NCI-H187 (cell line): Measurements from ENCODE around the gene PPP3CA.

Experiments used
- DNase-seq, 2 experiments: peaks; one replicate each; lab custom pipeline; 2025; lab: John Stamatoyannopoulos, UW

The PPP3CA gene

GRCh38 chr4:101288365-101289145, 58.8 kb downstream of the PPP3CA start:
- DNase-seq: no peak

GRCh38 chr4:101287324-101287723, 60.0 kb downstream of the PPP3CA start:
- DNase-seq: no peak

- DNase-seq: no peak
Observed at GRCh38 chr4:101286663-101287062, 60.7 kb downstream of the PPP3CA start.

- DNase-seq: no peak
Observed at GRCh38 chr4:101285985-101286384, 61.3 kb downstream of the PPP3CA start.

- no peak for DNase-seq
Observed at GRCh38 chr4:101284546-101284945, 62.8 kb downstream of the PPP3CA start.

- DNase-seq: no peak
Observed at GRCh38 chr4:101283434-101283833, 63.9 kb downstream of the PPP3CA start.

- no peak for DNase-seq
Observed at GRCh38 chr4:101282076-101282844, 65.1 kb downstream of the PPP3CA start.

GRCh38 chr4:101280866-101281600, 66.3 kb downstream of the PPP3CA start:
- DNase-seq: no peak

GRCh38 chr4:101279377-101279871, 67.9 kb downstream of the PPP3CA start:
- DNase-seq: no peak

- no peak for DNase-seq
Observed at GRCh38 chr4:101277671-101278070, 69.7 kb downstream of the PPP3CA start.

GRCh38 chr4:101276661-101277060, 70.7 kb downstream of the PPP3CA start:
- DNase-seq: no peak

GRCh38 chr4:101274888-101275752, 72.2 kb downstream of the PPP3CA start:
- no peak for DNase-seq

GRCh38 chr4:101271516-101271915, 75.8 kb downstream of the PPP3CA start:
- no peak for DNase-seq

GRCh38 chr4:101269682-101270081, 77.6 kb downstream of the PPP3CA start:
- no peak for DNase-seq

- DNase-seq: no peak
Observed at GRCh38 chr4:101265816-101266172, 81.5 kb downstream of the PPP3CA start.

- no peak for DNase-seq
Observed at GRCh38 chr4:101264993-101265815, 82.1 kb downstream of the PPP3CA start.

- DNase-seq: no peak
Observed at GRCh38 chr4:101264512-101264911, 82.8 kb downstream of the PPP3CA start.

- no peak for DNase-seq
Observed at GRCh38 chr4:101262683-101263082, 84.6 kb downstream of the PPP3CA start.

- DNase-seq: no peak
Observed at GRCh38 chr4:101259876-101260275, 87.5 kb downstream of the PPP3CA start.

- no peak for DNase-seq
Observed at GRCh38 chr4:101258883-101259282, 88.4 kb downstream of the PPP3CA start.

GRCh38 chr4:101256222-101256621, 91.1 kb downstream of the PPP3CA start:
- DNase-seq: no peak
